NCI-H2196 (cell line): ENCODE results near the gene ADARB2.

Source experiments
- DNase-seq: peaks from one replicate; lab custom pipeline; 2025; ENCODE audit not compliant: unreplicated experiment; lab: John Stamatoyannopoulos, UW

ADARB2 gene

GRCh38 chr10:1598393-1599153, 138.8 kb downstream of the ADARB2 start:
- no peak for DNase-seq

GRCh38 chr10:1597370-1598146, 139.8 kb downstream of the ADARB2 start:
- DNase-seq, result no peak

- DNase-seq, result no peak
Observed at GRCh38 chr10:1596482-1597099, 140.7 kb downstream of the ADARB2 start.

GRCh38 chr10:1595726-1596125, 141.6 kb downstream of the ADARB2 start:
- no peak for DNase-seq

GRCh38 chr10:1595242-1595600, 142.1 kb downstream of the ADARB2 start:
- no peak for DNase-seq

GRCh38 chr10:1594372-1595241, 142.7 kb downstream of the ADARB2 start:
- no peak for DNase-seq

- no peak for DNase-seq
Observed at GRCh38 chr10:1591742-1592141, 145.6 kb downstream of the ADARB2 start.

- no peak for DNase-seq
Observed at GRCh38 chr10:1591045-1591444, 146.3 kb downstream of the ADARB2 start.

GRCh38 chr10:1589257-1589656, 148.1 kb downstream of the ADARB2 start:
- DNase-seq, result no peak

- no peak for DNase-seq
Observed at GRCh38 chr10:1582739-1583138, 154.6 kb downstream of the ADARB2 start.

GRCh38 chr10:1581189-1581588, 156.1 kb downstream of the ADARB2 start:
- no peak for DNase-seq

GRCh38 chr10:1579671-1580070, 157.7 kb downstream of the ADARB2 start:
- no peak for DNase-seq

- no peak for DNase-seq
Observed at GRCh38 chr10:1579141-1579491, 158.2 kb downstream of the ADARB2 start.

GRCh38 chr10:1578392-1579140, 158.8 kb downstream of the ADARB2 start:
- no peak for DNase-seq

- DNase-seq, result no peak
Observed at GRCh38 chr10:1577945-1578344, 159.4 kb downstream of the ADARB2 start.

- DNase-seq, result no peak
Observed at GRCh38 chr10:1577373-1577770, 160.0 kb downstream of the ADARB2 start.

- no peak for DNase-seq
Observed at GRCh38 chr10:1576467-1577372, 160.6 kb downstream of the ADARB2 start.

- no peak for DNase-seq
Observed at GRCh38 chr10:1575481-1576244, 161.7 kb downstream of the ADARB2 start.

- no peak for DNase-seq
Observed at GRCh38 chr10:1574719-1575118, 162.6 kb downstream of the ADARB2 start.
